ENCODE measurements around the gene KDM4B. TPM values are rescaled to one million over a fixed set of nuclear protein-coding genes. Genes with fewer than 3 reads are reported as not detected.
A peak's percentile ranks its signal among the peaks of the same experiment; 100 is the strongest.
"Not testable (repeated sequence)": the region's sequence is repeated elsewhere in the genome, so short reads cannot be mapped to it uniquely, and the experiment has no call there.

KDM4B gene
- total RNA-seq, 1 donor from 2014 or later, result 21.2 TPM

DNA sequence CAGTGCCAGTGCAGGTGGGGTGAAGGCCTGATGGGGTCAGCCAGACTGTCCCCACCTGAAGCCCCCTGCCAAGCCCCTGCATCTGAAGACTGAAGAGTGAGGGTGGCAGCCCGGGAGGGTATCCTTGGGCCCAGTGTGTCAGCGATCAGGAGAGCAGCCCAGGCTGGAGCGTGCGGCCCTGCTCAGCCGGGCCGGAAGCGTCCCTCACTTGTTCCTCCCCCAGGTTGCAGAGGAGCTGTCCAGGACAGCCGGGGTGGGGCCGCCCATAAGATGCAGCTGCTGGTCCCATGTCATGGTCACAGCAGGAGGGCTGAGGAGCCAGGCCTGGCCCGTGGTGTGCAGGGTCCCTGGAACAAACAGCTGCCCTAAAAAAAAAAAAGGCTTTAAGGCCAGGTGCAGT, 55.4 kb downstream of the KDM4B start:
- TF ChIP-seq, protein P1, sequence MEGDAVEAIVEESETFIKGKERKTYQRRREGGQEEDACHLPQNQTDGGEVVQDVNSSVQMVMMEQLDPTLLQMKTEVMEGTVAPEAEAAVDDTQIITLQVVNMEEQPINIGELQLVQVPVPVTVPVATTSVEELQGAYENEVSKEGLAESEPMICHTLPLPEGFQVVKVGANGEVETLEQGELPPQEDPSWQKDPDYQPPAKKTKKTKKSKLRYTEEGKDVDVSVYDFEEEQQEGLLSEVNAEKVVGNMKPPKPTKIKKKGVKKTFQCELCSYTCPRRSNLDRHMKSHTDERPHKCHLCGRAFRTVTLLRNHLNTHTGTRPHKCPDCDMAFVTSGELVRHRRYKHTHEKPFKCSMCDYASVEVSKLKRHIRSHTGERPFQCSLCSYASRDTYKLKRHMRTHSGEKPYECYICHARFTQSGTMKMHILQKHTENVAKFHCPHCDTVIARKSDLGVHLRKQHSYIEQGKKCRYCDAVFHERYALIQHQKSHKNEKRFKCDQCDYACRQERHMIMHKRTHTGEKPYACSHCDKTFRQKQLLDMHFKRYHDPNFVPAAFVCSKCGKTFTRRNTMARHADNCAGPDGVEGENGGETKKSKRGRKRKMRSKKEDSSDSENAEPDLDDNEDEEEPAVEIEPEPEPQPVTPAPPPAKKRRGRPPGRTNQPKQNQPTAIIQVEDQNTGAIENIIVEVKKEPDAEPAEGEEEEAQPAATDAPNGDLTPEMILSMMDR (IDR thresholded peaks at IDR 0.05; ENCODE audit: insufficient read depth, low read length, poor library complexity, severe bottlenecking), result no peak
- DNase-seq (ENCODE audit: low read depth), result no peak
- H3K4me3 ChIP-seq (ENCODE audit: low read depth, low read length), result no peak overlapping the region
- H3K36me3 ChIP-seq (ENCODE audit: control insufficient read depth, insufficient read depth, low read length), result no peaks in the 10 kb centered on the region
- no peaks in the 10 kb centered on the region for H3K27me3 ChIP-seq (ENCODE audit: control insufficient read depth, insufficient read depth, low read length)

DNA sequence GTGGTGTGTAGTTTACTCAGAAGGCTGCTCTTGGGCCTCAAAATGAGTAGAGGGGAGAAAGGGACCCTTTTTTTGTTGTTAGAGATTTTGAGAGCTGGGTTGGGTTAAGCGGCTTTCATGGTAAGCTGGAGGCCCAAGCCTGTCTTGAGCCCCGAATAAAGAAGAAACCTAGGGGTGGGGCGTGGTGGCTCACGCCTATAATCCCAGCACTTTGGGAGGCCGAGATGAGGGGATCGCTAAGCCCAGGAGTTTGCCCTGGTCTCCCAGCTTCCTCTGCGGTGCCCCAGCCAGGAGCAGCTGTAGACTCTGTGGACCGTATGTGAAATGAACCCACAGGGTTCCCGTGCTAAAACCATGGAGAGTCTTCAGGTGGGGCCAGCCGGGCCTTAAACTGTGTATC, 56.1 kb downstream of the KDM4B start:
- TF ChIP-seq, protein P1 (IDR thresholded peaks at IDR 0.05; ENCODE audit: insufficient read depth, low read length, poor library complexity, severe bottlenecking), result no peak
- no peaks in the 10 kb centered on the region for H3K27me3 ChIP-seq (ENCODE audit: control insufficient read depth, insufficient read depth, low read length)
- H3K36me3 ChIP-seq (ENCODE audit: control insufficient read depth, insufficient read depth, low read length), result no peaks in the 10 kb centered on the region
- no peak overlapping the region for H3K4me3 ChIP-seq (ENCODE audit: low read depth, low read length)
- no peak for DNase-seq (ENCODE audit: low read depth)

DNA sequence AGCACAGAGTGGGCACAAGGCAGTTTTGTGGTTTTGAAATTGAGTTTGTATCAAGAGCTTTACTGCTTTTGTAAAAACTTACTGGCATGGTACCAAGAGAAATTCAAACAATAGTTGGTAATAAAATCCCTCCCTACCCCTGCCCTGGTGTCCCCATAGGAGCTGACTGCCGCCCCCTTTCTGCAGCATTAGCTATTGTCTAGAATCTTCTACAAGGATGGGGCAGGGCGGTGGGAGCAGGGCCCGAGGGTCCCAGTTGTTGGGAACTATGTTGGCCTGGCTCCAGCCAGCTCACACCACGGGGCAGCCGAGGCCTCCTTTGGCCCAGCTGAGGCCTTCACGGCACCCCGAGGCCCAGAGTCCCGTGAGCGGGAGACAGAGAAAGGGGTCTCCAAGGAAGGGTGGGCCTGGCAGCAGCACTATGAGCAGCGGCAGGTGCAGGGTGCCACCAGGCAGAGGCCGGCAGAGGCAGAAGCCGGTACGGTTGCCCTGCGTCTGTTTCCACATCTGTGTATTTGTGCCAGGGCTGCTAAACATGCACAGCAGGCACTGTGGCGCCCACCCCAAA, 57.9 kb downstream of the KDM4B start:
- no peak for DNase-seq (ENCODE audit: low read depth)
- Histone ChIP-seq H3K4me3 (ENCODE audit: low read depth, low read length) (no peak overlapping the region), H3K27me3 (ENCODE audit: control insufficient read depth, insufficient read depth, low read length) (no peaks in the 10 kb centered on the region), H3K36me3 (ENCODE audit: control insufficient read depth, insufficient read depth, low read length) (no peaks in the 10 kb centered on the region)
- TF ChIP-seq, protein P1 (IDR thresholded peaks at IDR 0.05; ENCODE audit: insufficient read depth, low read length, poor library complexity, severe bottlenecking), result peak; percentile 16

DNA sequence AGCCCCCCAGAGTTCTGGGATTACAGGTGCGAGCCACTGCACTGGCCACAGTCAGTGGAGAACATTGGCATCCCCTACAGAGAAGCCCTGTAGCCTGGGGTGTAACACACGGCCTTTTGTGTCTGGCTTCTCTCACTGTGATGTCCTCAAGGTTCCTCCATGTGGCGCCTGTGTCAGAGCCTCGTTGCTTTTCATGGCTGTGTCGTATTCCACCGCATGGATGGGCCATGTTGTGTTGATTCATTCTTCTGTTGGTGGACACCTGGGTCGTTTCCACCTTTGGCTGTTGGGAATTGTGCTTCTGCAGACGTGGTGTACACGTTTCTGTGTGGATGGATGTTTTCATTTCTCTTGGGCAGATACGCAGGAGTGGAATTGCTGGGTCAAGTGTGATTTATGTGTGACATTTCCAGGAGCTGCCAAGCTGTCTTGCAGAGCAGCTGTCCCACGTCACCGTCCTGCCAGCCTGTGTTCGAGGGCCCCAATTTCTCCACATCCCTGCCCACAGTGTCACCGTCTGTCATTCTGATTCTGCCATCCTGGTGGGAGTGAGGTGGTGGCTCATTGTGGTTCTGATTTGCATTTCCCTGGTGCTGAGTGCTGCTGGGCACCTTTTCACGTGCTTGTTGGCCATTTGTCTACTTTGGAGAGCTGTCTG, 59.4 kb downstream of the KDM4B start:
- H3K4me3 ChIP-seq (ENCODE audit: low read depth, low read length), result no peak overlapping the region
- TF ChIP-seq, protein P1 (IDR thresholded peaks at IDR 0.05; ENCODE audit: insufficient read depth, low read length, poor library complexity, severe bottlenecking), result no peak
- peaks cover 1% of the 10 kb centered on the region for H3K36me3 ChIP-seq (ENCODE audit: control insufficient read depth, insufficient read depth, low read length)
- DNase-seq (ENCODE audit: low read depth), result no peak
- H3K27me3 ChIP-seq (ENCODE audit: control insufficient read depth, insufficient read depth, low read length), result no peaks in the 10 kb centered on the region

DNA sequence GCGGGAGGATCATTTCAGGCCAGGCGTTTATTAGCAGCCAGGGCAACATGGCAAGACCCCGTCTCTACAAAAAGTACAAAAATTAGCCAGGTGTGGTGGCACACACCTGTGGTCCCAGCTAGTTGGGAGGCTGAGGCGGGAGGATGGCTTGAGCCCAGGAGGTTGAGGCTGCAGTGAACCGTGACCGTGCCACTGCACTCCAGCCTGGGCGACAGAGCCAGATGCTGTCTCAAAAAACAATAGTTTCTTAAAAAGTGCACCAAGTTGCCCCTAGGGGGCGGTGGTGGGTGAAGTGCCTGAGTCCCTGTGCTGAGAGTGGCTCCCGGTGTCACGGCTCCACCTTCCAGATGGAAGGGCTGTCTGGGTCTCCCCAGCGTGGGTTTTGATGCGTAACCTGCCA, 60.7 kb downstream of the KDM4B start:
- not testable (repeated sequence) for DNase-seq (ENCODE audit: low read depth)

More for the DNA sequence above, 60.7 kb downstream of the KDM4B start:
- TF ChIP-seq, protein P1 (IDR thresholded peaks at IDR 0.05; ENCODE audit: insufficient read depth, low read length, poor library complexity, severe bottlenecking), result peak; percentile 70
- not testable (repeated sequence) for H3K4me3 ChIP-seq (ENCODE audit: low read depth, low read length); H3K36me3 ChIP-seq (ENCODE audit: control insufficient read depth, insufficient read depth, low read length); H3K27me3 ChIP-seq (ENCODE audit: control insufficient read depth, insufficient read depth, low read length)

Data from kidney epithelial cell (primary cell).